ENCODE measurements around the gene BACE2. TPM values are rescaled to one million over a fixed set of nuclear protein-coding genes. Genes with fewer than 3 reads are reported as not detected.
A peak's percentile ranks its signal among the peaks of the same experiment; 100 is the strongest.
"Not testable (repeated sequence)": the region's sequence is repeated elsewhere in the genome, so short reads cannot be mapped to it uniquely, and the experiment has no call there.

The BACE2 gene
- total RNA-seq, 1 donor from 2014 or later, result 82.8 TPM

DNA sequence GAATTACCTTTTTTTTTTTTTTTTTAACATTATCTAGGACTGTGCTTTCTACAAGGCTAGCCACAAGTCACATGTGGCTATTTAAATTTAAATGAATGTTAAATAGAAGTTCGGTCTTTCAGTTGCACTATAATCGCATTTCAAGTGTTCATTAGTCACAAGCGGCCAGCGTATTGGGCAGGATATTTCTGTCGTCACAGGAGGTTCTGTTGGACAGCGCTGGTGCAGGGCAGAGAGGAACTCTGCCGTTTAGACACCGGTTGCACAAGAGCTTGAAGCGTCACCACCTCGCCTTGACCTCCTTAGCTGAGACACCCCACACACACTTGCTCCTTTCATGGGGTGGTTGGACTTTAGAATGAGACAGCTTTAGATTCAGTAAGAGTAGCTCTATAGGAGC is 64.1 kb downstream of the BACE2 start:
- H3K4me3 ChIP-seq (ENCODE audit: low read depth, low read length), result no peak overlapping the region

DNA sequence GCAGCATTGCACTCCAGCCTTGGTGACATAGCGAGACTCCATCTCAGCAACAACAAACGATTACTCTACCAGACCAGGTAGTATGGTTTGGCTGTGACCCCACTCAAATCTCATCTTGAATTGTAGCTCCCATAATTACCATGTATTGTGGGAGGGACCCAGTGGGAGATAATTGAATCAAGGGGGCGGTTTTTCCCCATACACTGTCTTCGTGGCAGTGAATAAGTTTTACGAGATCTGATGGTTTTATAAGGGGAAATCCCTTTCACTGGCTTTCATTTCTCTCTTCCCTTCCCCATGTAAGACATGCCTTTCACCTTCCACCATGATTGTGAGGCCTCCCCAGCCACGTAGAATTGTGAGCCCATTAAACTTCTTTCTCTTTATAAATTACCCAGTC is 66.0 kb downstream of the BACE2 start:
- no peak for DNase-seq (ENCODE audit: low read depth)
- Histone ChIP-seq H3K27me3 (ENCODE audit: control insufficient read depth, insufficient read depth, low read length) (no peaks in the 10 kb centered on the region), H3K4me3 (ENCODE audit: low read depth, low read length) (no peak overlapping the region), H3K36me3 (ENCODE audit: control insufficient read depth, insufficient read depth, low read length) (no peaks in the 10 kb centered on the region)
- TF ChIP-seq, protein P1, sequence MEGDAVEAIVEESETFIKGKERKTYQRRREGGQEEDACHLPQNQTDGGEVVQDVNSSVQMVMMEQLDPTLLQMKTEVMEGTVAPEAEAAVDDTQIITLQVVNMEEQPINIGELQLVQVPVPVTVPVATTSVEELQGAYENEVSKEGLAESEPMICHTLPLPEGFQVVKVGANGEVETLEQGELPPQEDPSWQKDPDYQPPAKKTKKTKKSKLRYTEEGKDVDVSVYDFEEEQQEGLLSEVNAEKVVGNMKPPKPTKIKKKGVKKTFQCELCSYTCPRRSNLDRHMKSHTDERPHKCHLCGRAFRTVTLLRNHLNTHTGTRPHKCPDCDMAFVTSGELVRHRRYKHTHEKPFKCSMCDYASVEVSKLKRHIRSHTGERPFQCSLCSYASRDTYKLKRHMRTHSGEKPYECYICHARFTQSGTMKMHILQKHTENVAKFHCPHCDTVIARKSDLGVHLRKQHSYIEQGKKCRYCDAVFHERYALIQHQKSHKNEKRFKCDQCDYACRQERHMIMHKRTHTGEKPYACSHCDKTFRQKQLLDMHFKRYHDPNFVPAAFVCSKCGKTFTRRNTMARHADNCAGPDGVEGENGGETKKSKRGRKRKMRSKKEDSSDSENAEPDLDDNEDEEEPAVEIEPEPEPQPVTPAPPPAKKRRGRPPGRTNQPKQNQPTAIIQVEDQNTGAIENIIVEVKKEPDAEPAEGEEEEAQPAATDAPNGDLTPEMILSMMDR (IDR thresholded peaks at IDR 0.05; ENCODE audit: insufficient read depth, low read length, poor library complexity, severe bottlenecking), result no peak

More for the DNA sequence above, 64.1 kb downstream of the BACE2 start:
- DNase-seq (ENCODE audit: low read depth), result no peak
- Histone ChIP-seq H3K27me3 (ENCODE audit: control insufficient read depth, insufficient read depth, low read length) (no peaks in the 10 kb centered on the region), H3K36me3 (ENCODE audit: control insufficient read depth, insufficient read depth, low read length) (no peaks in the 10 kb centered on the region)
- TF ChIP-seq, protein P1 (IDR thresholded peaks at IDR 0.05; ENCODE audit: insufficient read depth, low read length, poor library complexity, severe bottlenecking), result no peak

DNA sequence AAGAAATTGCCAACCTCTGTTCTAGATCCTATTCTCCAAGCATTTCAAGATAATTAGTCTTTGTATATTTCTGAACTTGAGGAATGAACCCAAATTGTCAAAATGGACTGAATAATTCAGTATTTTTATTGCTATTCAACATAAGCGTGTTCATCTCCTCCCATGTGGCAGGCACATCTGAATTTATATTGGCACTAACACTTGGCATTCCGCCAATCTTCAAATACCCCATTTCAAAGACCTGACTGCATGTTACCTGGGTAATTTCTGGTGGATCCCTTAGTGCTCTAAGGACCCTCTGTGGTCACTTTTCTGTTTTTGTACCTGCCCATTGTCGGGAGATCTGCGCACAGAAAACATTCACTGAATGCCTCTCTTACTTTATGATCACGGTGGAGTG is 66.6 kb downstream of the BACE2 start:
- Histone ChIP-seq H3K4me3 (ENCODE audit: low read depth, low read length) (no peak overlapping the region), H3K36me3 (ENCODE audit: control insufficient read depth, insufficient read depth, low read length) (no peaks in the 10 kb centered on the region), H3K27me3 (ENCODE audit: control insufficient read depth, insufficient read depth, low read length) (no peaks in the 10 kb centered on the region)
- no peak for DNase-seq (ENCODE audit: low read depth)
- TF ChIP-seq, protein P1 (IDR thresholded peaks at IDR 0.05; ENCODE audit: insufficient read depth, low read length, poor library complexity, severe bottlenecking), result no peak

DNA sequence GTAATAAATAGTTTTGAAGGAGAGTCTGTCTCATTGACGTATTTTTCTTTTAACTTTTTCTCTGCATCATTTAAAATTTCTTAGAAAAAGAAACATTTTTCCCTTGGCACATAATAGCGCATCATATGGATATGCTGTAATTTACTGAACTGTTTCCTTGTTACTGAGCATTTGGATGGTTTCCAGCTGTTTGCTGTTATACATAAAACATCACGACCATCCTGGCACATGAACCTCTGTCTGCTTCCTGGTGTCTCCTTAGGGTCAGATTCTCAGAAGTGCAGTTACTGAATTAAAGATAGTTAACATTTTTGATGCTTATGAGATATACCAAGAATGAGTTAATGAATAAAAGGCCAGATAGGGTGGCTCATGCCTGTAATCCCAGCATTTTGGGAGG is 67.2 kb downstream of the BACE2 start:
- H3K4me3 ChIP-seq (ENCODE audit: low read depth, low read length), result no peak overlapping the region
- no peaks in the 10 kb centered on the region for H3K27me3 ChIP-seq (ENCODE audit: control insufficient read depth, insufficient read depth, low read length)
- TF ChIP-seq, protein P1 (IDR thresholded peaks at IDR 0.05; ENCODE audit: insufficient read depth, low read length, poor library complexity, severe bottlenecking), result no peak
- no peaks in the 10 kb centered on the region for H3K36me3 ChIP-seq (ENCODE audit: control insufficient read depth, insufficient read depth, low read length)
- DNase-seq (ENCODE audit: low read depth), result no peak

DNA sequence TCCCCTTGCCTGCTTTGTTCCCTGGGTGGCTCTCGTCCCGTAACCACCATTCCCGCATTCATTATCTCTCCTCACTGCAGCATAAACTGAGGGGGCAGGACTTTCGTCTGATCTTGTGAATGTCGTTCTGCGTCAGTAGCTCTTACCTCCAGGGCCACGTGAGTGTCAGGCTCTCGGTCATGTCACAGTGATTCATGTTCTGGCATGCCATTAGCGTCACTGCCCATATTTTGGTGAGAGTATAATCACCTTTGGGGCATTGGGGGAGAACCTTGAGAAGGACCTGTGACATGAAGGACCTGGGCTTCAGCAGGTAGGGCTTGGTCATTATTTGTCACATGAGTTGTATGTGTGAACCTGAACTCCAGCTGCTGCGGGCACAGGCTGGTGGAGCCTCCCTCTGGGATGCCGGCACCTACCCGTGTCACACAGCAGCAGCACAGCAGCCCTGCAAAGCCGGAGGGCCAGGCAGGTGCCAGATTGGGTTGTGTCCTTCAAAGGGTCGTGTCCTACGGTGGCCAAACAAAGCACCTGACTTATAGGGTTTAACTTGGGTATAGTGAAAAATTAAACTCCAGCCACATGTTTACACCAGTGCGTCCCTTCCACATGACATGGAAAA is 68.5 kb downstream of the BACE2 start:
- TF ChIP-seq, protein P1 (IDR thresholded peaks at IDR 0.05; ENCODE audit: insufficient read depth, low read length, poor library complexity, severe bottlenecking), result no peak
- peak; percentile 62 for DNase-seq (ENCODE audit: low read depth)

DNA sequence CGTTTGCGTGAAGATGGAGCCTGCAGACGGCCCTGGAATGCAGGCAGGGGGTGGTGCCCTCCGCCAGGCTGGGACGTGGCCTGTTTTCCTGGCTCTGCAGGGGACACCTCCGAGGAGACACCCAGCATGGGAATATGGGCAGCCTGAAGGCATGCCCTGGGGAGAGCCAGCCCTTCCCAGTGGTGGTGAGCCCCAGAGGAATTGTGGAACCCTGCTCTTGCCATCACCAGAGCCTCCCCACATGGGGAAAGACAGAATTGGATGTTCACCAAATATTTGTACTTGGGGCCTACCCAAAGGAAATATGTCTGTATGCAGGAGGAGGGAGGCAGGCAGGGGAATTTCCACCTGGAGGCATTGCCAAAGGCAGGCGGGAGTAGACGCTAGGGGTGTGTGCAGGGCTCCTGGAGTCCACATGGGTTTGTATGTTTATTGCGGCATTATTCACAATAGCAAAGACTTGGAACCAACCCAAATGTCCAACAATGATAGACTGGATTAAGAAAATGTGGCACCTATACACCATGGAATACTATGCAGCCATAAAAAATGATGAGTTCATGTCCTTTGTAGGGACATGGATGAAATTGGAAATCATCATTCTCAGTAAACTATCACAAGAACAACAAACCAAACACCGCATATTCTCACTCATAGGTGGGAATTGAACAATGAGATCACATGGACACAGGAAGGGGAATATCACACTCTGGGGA is 70.3 kb downstream of the BACE2 start:
- H3K4me3 ChIP-seq (ENCODE audit: low read depth, low read length); H3K36me3 ChIP-seq (ENCODE audit: control insufficient read depth, insufficient read depth, low read length); H3K27me3 ChIP-seq (ENCODE audit: control insufficient read depth, insufficient read depth, low read length); DNase-seq (ENCODE audit: low read depth): not testable (repeated sequence)

More for the DNA sequence above, 68.5 kb downstream of the BACE2 start:
- Histone ChIP-seq H3K36me3 (ENCODE audit: control insufficient read depth, insufficient read depth, low read length) (no peaks in the 10 kb centered on the region), H3K27me3 (ENCODE audit: control insufficient read depth, insufficient read depth, low read length) (no peaks in the 10 kb centered on the region), H3K4me3 (ENCODE audit: low read depth, low read length) (no peak overlapping the region)

All from kidney epithelial cell (primary cell).